ENCODE measurements around the gene ZNF311. TPM values are rescaled to one million over a fixed set of nuclear protein-coding genes. Genes with fewer than 3 reads are reported as not detected.

Gene ZNF311
- polyA plus RNA-seq, 1 experiment: 0.74 TPM

DNA sequence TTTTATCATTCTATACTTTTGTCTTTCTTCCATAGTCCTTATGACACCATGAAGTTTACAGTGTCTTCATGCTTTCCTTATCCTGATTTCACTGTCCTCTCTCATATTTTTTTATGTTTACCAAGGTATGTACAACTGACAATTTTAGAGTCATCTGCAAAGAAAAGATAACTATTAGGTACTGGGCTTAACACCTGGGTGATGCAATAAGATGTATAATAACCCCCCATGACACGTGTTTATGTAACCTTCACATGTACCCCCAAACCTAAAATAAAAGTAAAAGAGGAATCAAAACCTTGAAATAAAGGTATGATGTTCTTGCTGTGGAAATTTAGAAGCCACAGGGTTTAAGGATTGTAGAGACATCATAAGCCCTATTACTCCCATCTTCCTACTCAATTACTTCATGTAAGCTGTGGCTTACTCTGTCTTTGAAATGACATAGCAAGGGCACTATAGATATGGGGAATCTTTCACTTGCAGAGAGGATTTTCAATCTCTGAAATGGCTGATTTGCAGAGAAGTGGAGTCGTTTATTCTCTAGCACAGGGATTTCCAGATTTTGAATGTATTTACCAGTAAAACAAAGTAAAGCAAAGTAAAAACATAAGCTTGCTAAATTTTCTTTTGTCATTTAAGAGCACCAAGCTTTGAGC, 20.9 kb upstream of the ZNF311 start:
- Histone ChIP-seq H3K36me3 (ENCODE audit: control insufficient read depth, insufficient read depth, low read length) (no peaks in the 10 kb centered on the region), H3K4me3 (ENCODE audit: low read depth, low read length) (no peak overlapping the region), H3K27me3 (ENCODE audit: control insufficient read depth, insufficient read depth, low read length) (no peaks in the 10 kb centered on the region)
- TF ChIP-seq, protein P1, sequence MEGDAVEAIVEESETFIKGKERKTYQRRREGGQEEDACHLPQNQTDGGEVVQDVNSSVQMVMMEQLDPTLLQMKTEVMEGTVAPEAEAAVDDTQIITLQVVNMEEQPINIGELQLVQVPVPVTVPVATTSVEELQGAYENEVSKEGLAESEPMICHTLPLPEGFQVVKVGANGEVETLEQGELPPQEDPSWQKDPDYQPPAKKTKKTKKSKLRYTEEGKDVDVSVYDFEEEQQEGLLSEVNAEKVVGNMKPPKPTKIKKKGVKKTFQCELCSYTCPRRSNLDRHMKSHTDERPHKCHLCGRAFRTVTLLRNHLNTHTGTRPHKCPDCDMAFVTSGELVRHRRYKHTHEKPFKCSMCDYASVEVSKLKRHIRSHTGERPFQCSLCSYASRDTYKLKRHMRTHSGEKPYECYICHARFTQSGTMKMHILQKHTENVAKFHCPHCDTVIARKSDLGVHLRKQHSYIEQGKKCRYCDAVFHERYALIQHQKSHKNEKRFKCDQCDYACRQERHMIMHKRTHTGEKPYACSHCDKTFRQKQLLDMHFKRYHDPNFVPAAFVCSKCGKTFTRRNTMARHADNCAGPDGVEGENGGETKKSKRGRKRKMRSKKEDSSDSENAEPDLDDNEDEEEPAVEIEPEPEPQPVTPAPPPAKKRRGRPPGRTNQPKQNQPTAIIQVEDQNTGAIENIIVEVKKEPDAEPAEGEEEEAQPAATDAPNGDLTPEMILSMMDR (IDR thresholded peaks at IDR 0.05; ENCODE audit: insufficient read depth, low read depth, low read length): no peak
- DNase-seq (ENCODE audit: low read depth): no peak
- ChIA-PET CTCF (no interaction called here), POLR2A (no interaction called here)

DNA sequence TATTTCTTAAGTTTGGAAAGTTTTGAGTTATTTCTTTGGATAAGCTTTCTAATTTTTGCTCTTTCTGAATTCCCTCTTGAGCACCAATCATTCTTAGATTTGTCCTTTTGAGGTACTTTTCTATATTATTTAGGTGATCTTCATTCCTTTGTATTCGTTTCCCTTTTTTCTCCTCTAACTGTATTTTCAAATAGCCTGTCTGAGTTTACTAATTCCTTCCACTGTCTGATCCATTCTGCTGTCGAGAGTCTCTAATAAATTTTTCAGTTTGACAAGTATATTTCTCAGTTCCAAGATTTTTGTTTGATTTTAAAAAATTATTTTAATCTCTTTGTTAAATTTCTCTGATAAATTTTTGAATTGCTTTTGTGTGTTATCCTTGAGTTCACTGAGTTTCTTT, 16.3 kb upstream of the ZNF311 start:
- TF ChIP-seq, protein P1 (IDR thresholded peaks at IDR 0.05; ENCODE audit: insufficient read depth, low read depth, low read length): no peak
- H3K4me3 ChIP-seq (ENCODE audit: low read depth, low read length): no peak overlapping the region
- POLR2A ChIA-PET: no interaction called here
- H3K36me3 ChIP-seq (ENCODE audit: control insufficient read depth, insufficient read depth, low read length): no peaks in the 10 kb centered on the region
- DNase-seq (ENCODE audit: low read depth): no peak
- CTCF ChIA-PET: interaction anchor here (1.2 kb wide), 1 partner anchor 336 kb away, joined by 3 read pairs; no protein-coding TSS in a partner anchor
- no peaks in the 10 kb centered on the region for H3K27me3 ChIP-seq (ENCODE audit: control insufficient read depth, insufficient read depth, low read length)

DNA sequence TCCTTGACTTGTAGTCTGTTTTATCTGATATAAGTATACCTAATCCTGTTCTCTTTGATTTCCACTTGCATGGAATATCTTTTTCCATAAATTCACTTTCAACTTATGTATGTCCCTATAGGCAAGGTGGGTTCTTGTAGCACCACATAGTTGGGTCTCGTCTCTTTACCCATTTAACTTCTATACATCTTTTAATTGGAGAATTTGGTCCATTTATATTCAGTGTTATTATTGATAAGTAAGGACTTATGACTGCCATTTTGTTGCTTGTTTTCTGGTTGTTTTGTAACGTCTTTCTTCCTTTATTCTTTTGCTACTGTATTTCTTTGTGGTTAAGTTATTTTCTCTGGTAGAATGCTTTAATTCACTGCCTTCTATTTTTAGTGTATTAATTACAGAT, 14.5 kb upstream of the ZNF311 start:
- Histone ChIP-seq H3K27me3 (ENCODE audit: control insufficient read depth, insufficient read depth, low read length) (no peaks in the 10 kb centered on the region), H3K4me3 (ENCODE audit: low read depth, low read length) (no peak overlapping the region), H3K36me3 (ENCODE audit: control insufficient read depth, insufficient read depth, low read length) (no peaks in the 10 kb centered on the region)
- POLR2A ChIA-PET: no interaction called here
- DNase-seq (ENCODE audit: low read depth): no peak
- TF ChIP-seq, protein P1 (IDR thresholded peaks at IDR 0.05; ENCODE audit: insufficient read depth, low read depth, low read length): no peak
- CTCF ChIA-PET: interaction anchor here (1.3 to 3.3 kb wide), 2 partner anchors 182 to 334 kb away, joined by 3 to 17 read pairs; no protein-coding TSS in a partner anchor

DNA sequence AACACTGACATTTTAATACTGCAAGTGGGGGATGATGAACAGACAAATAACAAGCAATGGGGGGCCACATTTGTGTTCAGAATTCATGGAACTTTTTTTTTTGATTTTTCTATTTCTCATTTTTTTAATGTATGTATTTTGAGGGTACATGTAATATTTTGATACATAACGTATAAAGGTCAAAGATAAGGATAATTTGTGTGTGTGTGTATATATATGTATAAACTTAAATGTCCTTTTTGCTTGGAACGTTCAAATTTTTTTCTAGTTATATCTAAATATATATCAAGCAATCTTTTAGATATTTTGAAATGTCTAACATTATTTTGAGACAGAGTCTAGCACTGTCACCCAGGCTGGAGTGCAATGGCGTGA, 12.3 kb upstream of the ZNF311 start:
- Histone ChIP-seq H3K4me3 (ENCODE audit: low read depth, low read length) (no peak overlapping the region), H3K36me3 (ENCODE audit: control insufficient read depth, insufficient read depth, low read length) (no peaks in the 10 kb centered on the region), H3K27me3 (ENCODE audit: control insufficient read depth, insufficient read depth, low read length) (no peaks in the 10 kb centered on the region; the same call in 1 of the 2 replicates)
- ChIA-PET CTCF (interaction anchor here (1.0 to 3.3 kb wide), 3 partner anchors 72 to 331 kb away, joined by 3 to 17 read pairs (median 3); no protein-coding TSS in a partner anchor), POLR2A (no interaction called here)
- TF ChIP-seq, protein P1 (IDR thresholded peaks at IDR 0.05; ENCODE audit: insufficient read depth, low read depth, low read length): no peak
- DNase-seq (ENCODE audit: low read depth): no peak

DNA sequence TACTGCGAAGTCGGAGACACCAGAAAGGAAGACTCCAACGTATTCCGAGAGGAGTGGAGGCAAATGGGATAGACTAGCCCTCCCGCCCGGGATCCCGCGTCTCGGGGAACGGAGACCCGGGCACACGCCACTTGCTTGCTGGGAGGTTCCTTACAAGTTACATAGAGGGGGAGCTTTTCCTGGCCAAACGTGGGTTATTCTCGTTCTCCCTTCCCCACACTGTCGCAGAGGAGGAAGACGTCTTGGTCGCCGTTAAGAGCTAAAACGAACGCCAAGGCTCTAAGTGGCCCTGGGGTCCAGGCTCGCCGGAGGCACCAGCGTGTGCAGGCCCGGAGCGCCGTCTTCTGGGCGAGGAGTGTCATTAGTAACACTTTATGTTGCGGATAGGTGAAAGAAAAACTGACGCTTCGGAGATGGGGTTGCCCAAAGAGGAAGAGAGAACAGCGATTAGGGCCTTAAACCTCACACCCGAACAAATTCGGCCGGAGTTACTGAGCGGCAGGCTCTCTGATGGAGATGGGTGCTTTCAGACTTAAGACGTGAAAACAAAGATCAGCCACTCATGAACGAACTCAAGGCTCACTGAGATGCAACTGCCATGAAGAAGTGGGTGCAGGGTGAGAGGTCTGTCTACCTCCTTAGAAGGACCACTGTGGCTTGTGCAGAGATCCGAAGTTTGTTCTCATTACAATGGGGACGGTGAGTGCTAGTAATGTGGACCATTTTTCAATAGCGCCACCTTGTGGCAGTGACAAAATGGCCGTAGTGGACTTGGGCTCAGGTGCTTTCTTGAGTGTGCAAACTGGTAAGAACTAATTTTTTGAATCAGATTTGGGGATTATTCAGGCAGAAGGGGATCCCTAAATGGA, 11.7 kb upstream of the ZNF311 start:
- peak overlapping the region; percentile 39 for H3K4me3 ChIP-seq (ENCODE audit: low read depth, low read length)
- DNase-seq (ENCODE audit: low read depth): no peak
- H3K27me3 ChIP-seq (ENCODE audit: control insufficient read depth, insufficient read depth, low read length): peaks cover 2% of the 10 kb centered on the region
- no peaks in the 10 kb centered on the region for H3K36me3 ChIP-seq (ENCODE audit: control insufficient read depth, insufficient read depth, low read length)
- TF ChIP-seq, protein P1 (IDR thresholded peaks at IDR 0.05; ENCODE audit: insufficient read depth, low read depth, low read length): peak; percentile 80
- ChIA-PET POLR2A (no interaction called here), CTCF (interaction anchor here (0.6 to 5.2 kb wide), 30 partner anchors 9 to 572 kb away, joined by 3 to 52 read pairs (median 4); no protein-coding TSS in a partner anchor)
